ENCODE measurements around the gene RAVER1. TPM values are rescaled to one million over a fixed set of nuclear protein-coding genes. Genes with fewer than 3 reads are reported as not detected.

The RAVER1 gene
- total and polyA plus RNA-seq, 2 donors (not counting 3 experiments of a cell fraction or from before 2014, with no cell fraction given): 5.2 to 47.6 TPM

- no peaks in the 10 kb centered on the region for H3K9me1 ChIP-seq (replicated peaks; ENCODE audit: control insufficient read depth, extremely low read depth, insufficient read depth, low read length)
- no peak for TF ChIP-seq POLR2A (IDR thresholded peaks at IDR 0.05; ENCODE audit: low read depth, low read length)
- TF ChIP-seq FOS (IDR thresholded peaks at IDR 0.05; ENCODE audit: borderline replicate concordance, insufficient read depth, low read length): no peak
- FAIRE-seq: no peak
- no peak for DNase-seq (ENCODE audit: low read depth, low spot score)
- intact Hi-C loops (cut with micrococcal nuclease): loop anchor here (2.0 to 5.0 kb wide), 2 partner anchors 16 to 80 kb away; partner anchors contain the start of genes FDX2 and MRPL4
- no peak overlapping the region for H3K27ac ChIP-seq (ENCODE audit: insufficient read depth, low read depth, low read length)
- H3K9me3 ChIP-seq (replicated peaks; ENCODE audit: control insufficient read depth, insufficient read depth, low read length): no peaks in the 10 kb centered on the region
- peaks cover 26% of the 10 kb centered on the region for H3K79me2 ChIP-seq (ENCODE audit: control insufficient read depth, insufficient read depth, low read length)
- ChIA-PET CTCF (interaction anchor here (0.8 to 3.5 kb wide), 6 partner anchors 13 to 63 kb away, joined by 3 to 23 read pairs (median 5); partner anchors contain the start of gene ICAM1), POLR2A (interaction anchor here (1.8 to 2.2 kb wide), 2 partner anchors 9 to 61 kb away, joined by 4 to 13 read pairs; partner anchors contain the start of gene ICAM1)
- H4K20me1 ChIP-seq (replicated peaks; ENCODE audit: control insufficient read depth, extremely low read depth, insufficient read depth, low read length): no peaks in the 10 kb centered on the region
- peak overlapping the region; percentile 95 for H3K9ac ChIP-seq (replicated peaks; ENCODE audit: extremely low read depth, insufficient read depth, low read length)
- peaks cover 16% of the 10 kb centered on the region for H3K4me1 ChIP-seq (ENCODE audit: control insufficient read depth, extremely low read depth, insufficient read depth, low read length)
- no peaks in the 10 kb centered on the region for H3K27me3 ChIP-seq (ENCODE audit: control insufficient read depth in 2 of 2, insufficient read depth in 2 of 2, low read length in 2 of 2)
- H3K36me3 ChIP-seq (ENCODE audit: control insufficient read depth in 2 of 2, extremely low read depth in 1 of 2, insufficient read depth in 2 of 2, low read length in 2 of 2): peaks cover 5 to 20% of the 10 kb centered on the region in 2 experiments
- H2AFZ ChIP-seq (ENCODE audit: low read depth, low read length): no peak overlapping the region
- dilution Hi-C loops (cut with MboI; ENCODE audit: extremely low pct_ligation_motif_present, low sequenced_read_pairs): no loop called here
- H3K4me2 ChIP-seq (ENCODE audit: insufficient read depth, low read length): peak overlapping the region; percentile 10
- peak overlapping the region; percentile 0 to 71 (median 31) for H3K4me3 ChIP-seq (replicated peaks in 1 of 3; ENCODE audit: insufficient read depth in 1 of 3, low read depth in 1 of 3, low read length in 3 of 3)
- TSS peak; percentile 18 for BruUV-seq (replicated peaks)
These were observed 968 bp downstream of the RAVER1 start for GRCh38 chr19:10332158-10332964.

GRCh38 chr19:10329555-10329954, 3.8 kb downstream of the RAVER1 start:
- TF ChIP-seq CTCF (IDR thresholded peaks at IDR 0.05; ENCODE audit: extremely low read depth in 1 of 2, insufficient read depth in 1 of 2, low read depth in 1 of 2, low read length in 2 of 2): no peak
- TF ChIP-seq MYC (IDR thresholded peaks at IDR 0.05; ENCODE audit: low read depth, low read length): no peak
- no peak for TF ChIP-seq EZH2 (IDR thresholded peaks at IDR 0.05; ENCODE audit: borderline replicate concordance, low read depth, low read length, severe bottlenecking)
- TF ChIP-seq GATA2 (IDR thresholded peaks at IDR 0.05; ENCODE audit: insufficient read depth, insufficient read length, low read depth, low read length): no peak
- H3K9ac ChIP-seq (replicated peaks; ENCODE audit: extremely low read depth, insufficient read depth, low read length): no peak overlapping the region
- dilution Hi-C loops (cut with MboI; ENCODE audit: extremely low pct_ligation_motif_present, low sequenced_read_pairs) (no loop called here), intact Hi-C loops (cut with micrococcal nuclease) (no loop called here)
- DNase-seq (ENCODE audit: low read depth, low spot score): no peak
- H3K36me3 ChIP-seq (ENCODE audit: control insufficient read depth in 2 of 2, extremely low read depth in 1 of 2, insufficient read depth in 2 of 2, low read length in 2 of 2): peaks cover 9 to 29% of the 10 kb centered on the region in 2 experiments
- no peaks in the 10 kb centered on the region for H3K27me3 ChIP-seq (ENCODE audit: control insufficient read depth in 2 of 2, insufficient read depth in 2 of 2, low read length in 2 of 2)
- H3K9me3 ChIP-seq (replicated peaks; ENCODE audit: control insufficient read depth, insufficient read depth, low read length): no peaks in the 10 kb centered on the region
- no TSS peak for BruUV-seq (replicated peaks)
- H4K20me1 ChIP-seq (replicated peaks; ENCODE audit: control insufficient read depth, extremely low read depth, insufficient read depth, low read length): no peaks in the 10 kb centered on the region
- no peak for FAIRE-seq
- peaks cover 26% of the 10 kb centered on the region for H3K79me2 ChIP-seq (ENCODE audit: control insufficient read depth, insufficient read depth, low read length)
- H3K27ac ChIP-seq (ENCODE audit: insufficient read depth, low read depth, low read length): no peak overlapping the region
- CTCF ChIA-PET: interaction anchor here (1.0 to 1.6 kb wide), 2 partner anchors 14 to 60 kb away, joined by 3 read pairs; no protein-coding TSS in a partner anchor
- H2AFZ ChIP-seq (ENCODE audit: low read depth, low read length): no peak overlapping the region
- H3K9me1 ChIP-seq (replicated peaks; ENCODE audit: control insufficient read depth, extremely low read depth, insufficient read depth, low read length): no peaks in the 10 kb centered on the region
- peaks cover 15% of the 10 kb centered on the region for H3K4me1 ChIP-seq (ENCODE audit: control insufficient read depth, extremely low read depth, insufficient read depth, low read length)
- no peak overlapping the region for H3K4me2 ChIP-seq (ENCODE audit: insufficient read depth, low read length)
- POLR2A ChIA-PET: no interaction called here
- no peak overlapping the region for H3K4me3 ChIP-seq (replicated peaks in 1 of 3; ENCODE audit: insufficient read depth in 1 of 3, low read depth in 1 of 3, low read length in 3 of 3)

Measured in endothelial cell of umbilical vein (primary cell).